Breast epithelium (tissue), 3 donors: Measurements from ENCODE around the gene PAN3.

Experiments
- POLR2A ChIP-seq: fragments of 450-650 bp; IDR thresholded peaks from one replicate; pipeline ENCODE4 v1.6.1; 2016; ENCODE audit warnings: antibody characterized with exemption, mild to moderate bottlenecking, moderate library complexity
- POLR2AphosphoS5 ChIP-seq, 3 donors: sonication (generic); formaldehyde crosslinking; IDR thresholded peaks; one replicate each; pipeline ENCODE4 v1.6.1; 2017; ENCODE audit warnings: antibody characterized with exemption in 3 of 3
- TF ChIP-seq, protein P1 (sequence below), 3 donors: fragments of 450-650 bp; IDR thresholded peaks; one replicate each; pipeline ENCODE4 v1.5.1; 2016 to 2017; ENCODE audit warnings: antibody characterized with exemption in 3 of 3, mild to moderate bottlenecking in 3 of 3, moderate library complexity in 3 of 3

DNA sequence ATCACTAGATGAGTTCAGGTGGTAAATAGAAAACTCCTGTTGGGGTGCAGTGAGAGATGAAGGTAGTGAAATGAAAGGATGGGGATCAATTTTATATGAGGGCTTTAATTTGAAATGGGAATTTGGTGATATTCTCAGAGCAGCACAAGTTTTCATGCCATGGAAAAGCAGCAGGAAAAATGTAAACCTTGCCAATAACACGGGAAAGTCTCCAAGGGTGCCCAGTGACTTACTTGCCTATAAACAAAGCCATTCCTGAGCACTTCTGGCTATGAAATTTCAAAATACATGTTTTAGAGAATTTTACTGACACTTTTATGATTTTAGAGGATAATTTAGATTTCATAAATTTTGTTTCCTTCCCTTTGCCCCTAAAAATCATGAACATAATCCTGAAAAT, 21.6 kb upstream of the PAN3 start:
- TF ChIP-seq, protein P1, sequence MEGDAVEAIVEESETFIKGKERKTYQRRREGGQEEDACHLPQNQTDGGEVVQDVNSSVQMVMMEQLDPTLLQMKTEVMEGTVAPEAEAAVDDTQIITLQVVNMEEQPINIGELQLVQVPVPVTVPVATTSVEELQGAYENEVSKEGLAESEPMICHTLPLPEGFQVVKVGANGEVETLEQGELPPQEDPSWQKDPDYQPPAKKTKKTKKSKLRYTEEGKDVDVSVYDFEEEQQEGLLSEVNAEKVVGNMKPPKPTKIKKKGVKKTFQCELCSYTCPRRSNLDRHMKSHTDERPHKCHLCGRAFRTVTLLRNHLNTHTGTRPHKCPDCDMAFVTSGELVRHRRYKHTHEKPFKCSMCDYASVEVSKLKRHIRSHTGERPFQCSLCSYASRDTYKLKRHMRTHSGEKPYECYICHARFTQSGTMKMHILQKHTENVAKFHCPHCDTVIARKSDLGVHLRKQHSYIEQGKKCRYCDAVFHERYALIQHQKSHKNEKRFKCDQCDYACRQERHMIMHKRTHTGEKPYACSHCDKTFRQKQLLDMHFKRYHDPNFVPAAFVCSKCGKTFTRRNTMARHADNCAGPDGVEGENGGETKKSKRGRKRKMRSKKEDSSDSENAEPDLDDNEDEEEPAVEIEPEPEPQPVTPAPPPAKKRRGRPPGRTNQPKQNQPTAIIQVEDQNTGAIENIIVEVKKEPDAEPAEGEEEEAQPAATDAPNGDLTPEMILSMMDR (IDR thresholded peaks at IDR 0.05): no peak
- TF ChIP-seq POLR2AphosphoS5 (IDR thresholded peaks at IDR 0.05): no peak
- no peak for TF ChIP-seq POLR2A
